ENCODE measurements around the gene IFNAR2.
A peak's percentile ranks its signal among the peaks of the same experiment; 100 is the strongest.

IFNAR2 gene

GRCh38 chr21:33189824-33190223, 39.9 kb upstream of the IFNAR2 start:
- Histone ChIP-seq H3K36me3 (ENCODE audit: control insufficient read depth in 2 of 2, insufficient read depth in 1 of 2, low read length in 2 of 2) (no peaks in the 10 kb centered on the region), H3K4me1 (ENCODE audit: control insufficient read depth, insufficient read depth, low read length) (peaks cover 16% of the 10 kb centered on the region), H3K9me3 (ENCODE audit: control insufficient read depth, insufficient read depth, low read depth, low read length) (no peaks in the 10 kb centered on the region), H3K27ac (ENCODE audit: extremely low read depth, low read depth, low read length) (no peak overlapping the region), H3K4me3 (ENCODE audit: low read depth, low read length) (no peak overlapping the region)
- CTCF ChIA-PET = interaction anchor here (0.6 to 1.9 kb wide), 11 partner anchors 9 to 249 kb away, joined by 3 to 9 read pairs (median 4); no protein-coding TSS in a partner anchor
- POLR2A ChIA-PET = no interaction called here
- TF ChIP-seq KLF17 (tag by site-specific recombination; IDR thresholded peaks at IDR 0.05) = peak; percentile 96
- TF ChIP-seq ZNF114 (tag by site-specific recombination; IDR thresholded peaks at IDR 0.05) = no peak
- TF ChIP-seq FEZF1 (tag by site-specific recombination; IDR thresholded peaks at IDR 0.05) = peak; percentile 51; the same call in 1 of the 2 replicates
- TF ChIP-seq PRDM1 (tag by site-specific recombination; IDR thresholded peaks at IDR 0.05) = no peak
- TF ChIP-seq SETDB1 (IDR thresholded peaks at IDR 0.05; ENCODE audit: insufficient read length, low read length) = no peak
- no peak for TF ChIP-seq ZNF239 (tag by site-specific recombination; IDR thresholded peaks at IDR 0.05)
- no peak for TF ChIP-seq ZNF121 (tag by site-specific recombination; IDR thresholded peaks at IDR 0.05)
- no peak for TF ChIP-seq ZNF280C (tag by site-specific recombination; IDR thresholded peaks at IDR 0.05)
- TF ChIP-seq ZNF692 (tag by site-specific recombination; IDR thresholded peaks at IDR 0.05) = peak; percentile 21; the same call in 1 of the 2 replicates
- no peak for TF ChIP-seq PRDM10 (tag by site-specific recombination; IDR thresholded peaks at IDR 0.05)
- TF ChIP-seq ZNF792 (tag by site-specific recombination; IDR thresholded peaks at IDR 0.05) = no peak
- TF ChIP-seq ZNF184 (tag by site-specific recombination; IDR thresholded peaks at IDR 0.05) = no peak
- TF ChIP-seq ZXDB (tag by site-specific recombination; IDR thresholded peaks at IDR 0.05) = 0 out of 2 replicates have a peak, but pooled peaks have one; percentile 22
- TF ChIP-seq REPIN1 (tag by site-specific recombination; IDR thresholded peaks at IDR 0.05; ENCODE audit: low read depth) = no peak
- TF ChIP-seq ZNF843 (tag by site-specific recombination; IDR thresholded peaks at IDR 0.05) = no peak
- TF ChIP-seq ELK4 (IDR thresholded peaks at IDR 0.05; ENCODE audit: borderline replicate concordance, low read depth, low read length) = no peak
- 0 out of 2 replicates have a peak, but pooled peaks have one; percentile 28 for TF ChIP-seq ZNF24 (tag by site-specific recombination; IDR thresholded peaks at IDR 0.05)
- TF ChIP-seq ZBTB11 (tag by site-specific recombination; conservative IDR thresholded peaks at IDR 0.05; ENCODE audit: low read depth) = no peak
- TF ChIP-seq ZNF148 (tag by site-specific recombination; IDR thresholded peaks at IDR 0.05; ENCODE audit: borderline replicate concordance) = no peak
- TF ChIP-seq ZNF776 (tag by site-specific recombination; IDR thresholded peaks at IDR 0.05; ENCODE audit: borderline replicate concordance) = no peak
- no peak for TF ChIP-seq ZNF2 (tag by site-specific recombination; IDR thresholded peaks at IDR 0.05)
- TF ChIP-seq ZNF560 (tag by site-specific recombination; IDR thresholded peaks at IDR 0.05; ENCODE audit: borderline replicate concordance) = no peak
- TF ChIP-seq WT1 (tag by site-specific recombination; IDR thresholded peaks at IDR 0.05) = peak; percentile 70; the same call in 1 of the 2 replicates
